ENCODE measurements around the gene RASAL1.
A peak's percentile ranks its signal among the peaks of the same experiment; 100 is the strongest.

The RASAL1 gene

DNA sequence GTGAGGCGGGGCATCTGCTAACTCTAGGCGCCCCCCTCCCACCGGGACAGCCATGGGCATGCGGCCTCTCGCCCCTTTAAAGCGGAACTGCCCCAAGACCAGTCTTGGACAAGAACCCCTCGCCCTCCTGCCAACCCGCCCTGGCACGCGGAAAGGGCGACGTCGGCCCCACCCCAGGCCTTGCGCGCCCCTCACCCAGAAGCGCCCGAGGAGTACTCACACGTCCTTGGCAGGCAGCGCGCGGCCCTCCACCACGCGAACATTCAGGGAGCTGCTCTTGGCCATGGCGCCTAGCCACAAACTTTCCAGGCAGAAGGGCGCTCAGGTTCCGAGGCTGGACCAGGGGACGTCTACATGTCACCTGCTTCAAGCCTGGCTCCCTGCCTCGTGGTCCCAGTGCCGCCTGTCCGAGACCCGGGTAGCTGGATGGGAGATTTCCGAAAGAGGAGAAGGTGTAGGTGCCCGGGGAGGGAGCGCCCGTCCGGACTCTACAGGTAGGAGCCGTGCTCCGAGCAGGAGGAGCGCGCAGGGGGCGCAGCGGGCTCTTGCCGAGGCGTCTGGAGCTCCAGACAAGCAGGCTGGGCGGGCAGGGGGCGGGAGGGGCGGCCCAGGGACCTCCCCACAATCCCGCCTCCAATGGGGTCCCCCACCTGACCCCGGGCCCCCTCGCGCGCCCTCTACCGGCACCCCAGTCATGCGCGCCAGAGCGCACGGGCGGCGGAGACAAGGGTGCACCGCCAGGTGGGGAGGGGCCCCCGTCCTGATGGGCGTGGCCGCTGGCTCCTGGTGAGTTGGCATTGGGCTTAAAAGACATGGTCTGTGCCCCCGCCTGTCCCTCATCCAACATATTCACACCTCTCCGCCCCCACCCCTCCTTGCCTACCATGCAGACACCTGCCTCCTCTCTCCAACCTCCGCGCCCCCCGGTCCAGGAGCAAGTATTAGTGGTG is at the start of gene RASAL1:
Gene RASAL1 (minus strand): TSS at position 584 of the 950 bp plus-strand sequence. CDS start 299 bp downstream, at position 285.
- DNase-seq, result no peak

DNA sequence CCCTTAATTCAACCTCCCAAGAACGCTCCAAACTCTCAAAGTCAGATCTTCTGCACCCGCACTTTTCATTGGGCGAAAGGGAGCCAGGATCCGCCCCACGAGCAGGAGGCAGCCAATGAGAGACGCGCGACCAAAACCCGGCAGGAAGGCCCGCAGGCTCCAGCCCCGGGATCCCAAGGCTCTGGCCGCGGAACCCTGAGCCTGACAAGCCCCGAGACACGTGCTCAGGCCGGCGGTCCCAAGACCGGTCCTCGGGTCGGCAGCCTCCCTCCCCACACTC is 49.3 kb upstream of the RASAL1 start:
- peak; percentile 13 for DNase-seq

DNA sequence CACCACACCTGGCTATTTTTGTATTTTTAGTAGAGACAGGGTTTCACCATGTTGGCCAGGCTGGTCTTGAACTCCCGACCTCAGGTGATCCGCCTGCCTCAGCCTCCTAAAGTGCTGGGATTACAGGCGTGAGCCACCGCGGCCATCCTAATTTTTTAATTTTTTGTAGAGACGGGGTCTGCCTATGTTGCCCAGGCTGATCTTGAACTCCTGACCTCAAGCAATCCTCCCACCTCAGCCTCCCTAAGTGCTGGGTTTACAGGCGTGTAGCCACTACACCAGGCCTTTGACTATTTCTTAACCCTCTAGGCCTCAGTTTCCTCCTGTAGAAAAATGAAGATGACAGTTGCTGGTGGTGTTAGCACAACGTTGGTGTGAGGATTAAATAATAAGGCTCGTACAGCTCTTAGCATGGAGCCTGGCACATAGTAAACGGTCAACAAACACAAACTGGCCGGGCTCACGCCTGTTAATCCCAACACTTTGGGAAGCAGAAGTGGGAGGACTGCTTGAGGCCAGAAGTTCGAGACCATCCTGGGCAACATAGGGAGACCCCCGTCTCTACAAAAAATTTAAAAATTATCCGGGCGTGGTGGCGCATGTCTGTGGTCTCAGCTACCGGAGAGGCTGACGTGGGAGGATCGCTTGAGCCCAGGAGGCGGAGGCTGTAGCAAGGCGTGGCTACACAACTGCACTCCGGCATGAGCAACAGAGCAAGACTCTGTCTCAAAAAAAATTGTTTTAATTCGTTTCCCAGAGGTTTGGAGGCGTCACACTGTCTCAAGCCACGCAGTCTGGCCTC is 48.7 kb upstream of the RASAL1 start:
- DNase-seq, result no peak

DNA sequence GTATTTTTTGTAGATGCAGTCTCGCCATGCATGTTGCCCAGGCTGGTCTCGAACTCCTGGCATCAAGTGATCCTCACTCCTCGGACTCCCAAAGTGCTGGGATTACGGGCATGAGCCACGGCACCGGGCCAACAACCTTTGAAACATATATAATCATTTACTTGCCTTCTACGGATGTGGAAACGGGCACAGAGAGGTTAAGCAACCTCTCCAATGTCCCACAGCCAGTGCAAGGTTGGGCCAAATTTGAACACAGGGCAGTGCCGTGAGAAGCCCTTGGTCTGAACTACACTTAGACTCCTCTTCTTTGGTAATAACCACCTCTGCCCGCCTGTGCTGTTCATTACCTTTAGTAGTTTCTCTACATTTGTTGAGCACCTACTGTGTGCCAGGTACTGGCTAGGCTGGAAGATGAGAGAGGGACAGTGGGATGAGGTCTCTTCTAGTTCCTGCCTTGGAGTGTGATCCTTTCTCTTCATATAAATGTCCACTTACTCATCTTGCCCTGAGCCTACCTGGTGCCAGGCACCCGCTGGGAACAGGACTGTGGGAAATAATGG is 47.5 kb upstream of the RASAL1 start:
- no peak for DNase-seq

DNA sequence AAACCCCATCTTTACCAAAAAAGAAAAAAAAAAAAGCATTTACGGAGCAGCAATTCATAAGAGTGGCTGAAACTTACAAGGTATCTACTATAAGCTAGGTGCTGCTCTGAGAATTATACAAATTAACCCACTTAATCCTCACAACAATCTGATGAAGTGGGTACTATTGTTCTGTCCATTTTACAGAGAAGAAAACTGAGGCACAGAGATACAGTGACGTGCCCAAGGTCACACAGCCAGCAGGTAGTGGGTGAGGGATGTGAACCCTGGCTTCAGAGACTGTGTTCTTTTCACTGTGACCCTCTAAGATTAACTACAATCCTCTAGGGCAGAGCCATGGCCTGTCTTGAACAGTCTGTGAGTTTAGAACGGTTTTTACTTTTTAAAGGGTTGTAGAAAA is 46.4 kb upstream of the RASAL1 start:
- DNase-seq, result no peak

GRCh38 chr12:113180333-113180732 is 44.8 kb upstream of the RASAL1 start:
- no peak for DNase-seq

DNA sequence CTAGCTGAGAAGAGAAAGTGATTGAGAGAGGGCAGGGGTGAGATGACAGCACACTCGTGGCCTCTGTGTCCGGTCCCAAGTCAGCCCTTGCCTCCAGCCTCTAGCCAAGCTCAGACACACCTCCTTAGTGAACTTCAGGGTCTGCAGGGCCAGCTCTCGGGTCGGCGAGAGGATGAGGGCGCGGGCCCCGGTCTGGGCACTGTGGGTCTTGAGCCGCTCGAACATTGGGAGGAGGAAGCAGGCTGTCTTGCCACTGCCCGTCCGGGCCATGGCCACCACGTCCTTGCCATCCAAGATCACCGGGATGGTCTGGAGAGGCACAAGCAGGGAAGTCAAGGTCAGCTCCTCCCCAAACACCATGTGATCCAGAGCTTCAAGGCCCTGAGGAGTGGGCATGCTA is 43.5 kb upstream of the RASAL1 start:
- no peak for DNase-seq

DNA sequence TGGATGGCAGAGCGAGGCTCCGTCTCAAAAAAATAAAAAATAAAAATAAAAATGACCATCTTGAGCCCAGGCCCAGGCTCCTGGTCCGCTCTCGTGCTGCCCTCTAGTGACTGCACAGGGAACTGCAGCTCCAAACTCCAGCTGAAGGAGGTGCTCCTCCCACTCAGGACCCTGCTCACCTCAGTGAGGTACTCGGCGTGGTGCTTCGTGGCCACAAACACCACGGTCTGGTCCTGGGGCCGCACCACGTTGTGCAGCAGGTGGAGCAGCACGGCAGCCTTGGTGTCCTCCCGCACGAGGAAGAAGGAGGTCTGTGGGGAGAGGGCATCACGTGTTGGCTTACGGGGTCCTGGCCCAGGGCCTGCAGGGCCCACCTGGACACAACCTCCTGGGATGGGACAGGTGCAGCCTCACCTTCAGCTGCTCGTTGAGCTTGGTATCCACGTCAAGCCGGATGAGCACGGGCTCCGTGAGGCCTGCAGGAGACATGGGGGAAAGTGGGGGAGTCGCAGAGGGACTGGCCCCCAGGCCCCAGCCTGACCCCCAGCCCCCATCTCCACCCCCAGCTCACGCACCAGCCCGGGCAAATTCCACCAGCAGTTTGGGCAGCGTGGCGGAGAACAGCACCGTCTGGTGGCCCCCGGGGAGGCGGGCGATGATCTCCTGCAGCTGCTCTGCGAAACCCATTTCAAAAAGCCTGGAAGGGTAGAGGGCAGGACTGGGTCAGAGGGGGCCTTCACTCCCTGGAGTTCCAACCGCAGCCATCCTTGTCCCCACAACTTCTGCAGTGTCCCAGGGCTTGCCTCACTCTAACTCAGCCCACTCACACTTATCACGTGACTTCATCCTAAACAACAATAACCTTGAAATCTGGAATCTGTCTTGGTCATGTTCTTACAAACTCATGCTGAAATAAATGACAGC is 39.2 kb upstream of the RASAL1 start:
- DNase-seq, result no peak

- no peak for DNase-seq
These were observed 37.6 kb upstream of the RASAL1 start for GRCh38 chr12:113173081-113173698.

- no peak for DNase-seq
These were observed 36.6 kb upstream of the RASAL1 start for GRCh38 chr12:113172185-113172584.

GRCh38 chr12:113171543-113171942 is 36.0 kb upstream of the RASAL1 start:
- DNase-seq, result no peak

DNA sequence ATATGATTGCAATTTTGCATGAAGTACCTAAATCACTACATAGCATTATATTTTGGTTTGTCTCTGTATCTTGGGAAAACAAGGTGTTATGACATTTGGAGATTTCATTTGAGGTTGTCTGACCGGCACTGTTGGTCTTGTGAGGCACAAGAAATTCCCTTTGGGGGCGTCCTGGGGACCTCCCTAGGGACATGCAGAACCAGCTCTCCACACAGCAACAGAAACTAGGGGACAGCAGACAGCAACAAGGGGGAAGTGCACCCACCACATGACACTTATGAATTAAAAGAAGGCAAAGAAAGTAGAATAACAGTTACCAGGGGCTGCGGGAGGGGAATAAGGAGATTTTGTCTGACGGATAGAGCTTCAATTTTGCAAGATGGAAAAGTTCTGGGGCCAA is 35.4 kb upstream of the RASAL1 start:
- no peak for DNase-seq

DNA sequence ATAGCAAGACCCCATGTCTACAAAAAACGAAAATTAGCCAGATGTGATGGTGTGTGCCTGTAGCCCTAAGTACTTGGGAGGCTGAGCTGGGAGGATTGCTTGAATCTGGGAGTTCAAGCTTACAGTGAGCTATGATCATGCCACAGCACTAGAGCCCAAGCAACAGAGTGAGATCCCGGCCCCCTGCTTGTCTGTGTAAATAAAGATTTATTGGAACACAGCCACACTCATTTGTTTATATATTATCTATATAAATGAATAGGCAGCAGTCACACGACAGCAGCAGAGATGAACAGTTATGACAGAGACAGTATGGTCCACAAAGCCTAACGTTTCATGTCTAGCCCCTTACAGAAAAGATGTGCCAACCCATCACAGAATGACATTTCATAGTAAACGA is 34.9 kb upstream of the RASAL1 start:
- no peak for DNase-seq

DNA sequence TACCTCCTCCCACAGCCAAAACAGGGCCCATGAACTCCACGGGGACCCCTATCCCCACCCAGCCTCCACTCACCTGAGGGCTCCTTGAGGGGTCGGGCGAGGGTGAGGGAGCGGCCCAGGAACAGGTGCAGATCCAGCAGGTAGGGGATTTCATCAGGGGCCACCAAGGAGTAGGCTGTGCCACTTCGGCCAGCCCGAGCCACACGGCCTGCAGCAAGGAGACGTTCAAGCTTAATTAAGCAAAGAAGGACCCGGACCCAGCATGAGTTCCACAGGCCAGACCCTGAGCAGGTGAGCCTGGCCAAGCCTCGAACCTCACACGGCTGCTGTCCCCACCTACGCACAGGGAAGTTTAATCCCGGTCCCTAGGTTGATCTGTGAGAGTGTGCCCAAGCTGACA is 34.1 kb upstream of the RASAL1 start:
- DNase-seq, result no peak

- no peak for DNase-seq
These were observed 32.3 kb upstream of the RASAL1 start for GRCh38 chr12:113167868-113168267.

- no peak for DNase-seq
These were observed 30.2 kb upstream of the RASAL1 start for GRCh38 chr12:113165521-113166450.

DNA sequence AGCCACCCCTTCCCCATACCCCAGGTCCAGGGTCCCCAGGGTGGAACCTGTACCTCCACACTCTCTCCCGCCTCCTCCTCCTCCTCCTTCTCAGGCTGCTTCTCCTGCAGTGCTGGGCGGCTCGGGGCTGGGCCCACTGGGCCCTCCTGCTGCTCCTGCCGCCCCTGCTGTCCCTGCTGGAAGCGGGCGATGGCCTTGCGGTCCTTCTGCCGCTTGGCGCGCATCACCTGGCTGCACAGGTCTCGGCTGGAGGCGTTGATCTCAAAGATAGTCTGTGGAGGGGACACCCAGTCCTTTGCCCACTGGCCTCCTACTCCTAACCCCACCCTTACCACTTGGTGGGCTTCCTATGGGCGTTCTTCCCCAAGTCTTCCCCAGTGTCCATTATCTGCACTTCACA is 28.5 kb upstream of the RASAL1 start:
- DNase-seq, result no peak

GRCh38 chr12:113163030-113163360 is 27.4 kb upstream of the RASAL1 start:
- no peak for DNase-seq

DNA sequence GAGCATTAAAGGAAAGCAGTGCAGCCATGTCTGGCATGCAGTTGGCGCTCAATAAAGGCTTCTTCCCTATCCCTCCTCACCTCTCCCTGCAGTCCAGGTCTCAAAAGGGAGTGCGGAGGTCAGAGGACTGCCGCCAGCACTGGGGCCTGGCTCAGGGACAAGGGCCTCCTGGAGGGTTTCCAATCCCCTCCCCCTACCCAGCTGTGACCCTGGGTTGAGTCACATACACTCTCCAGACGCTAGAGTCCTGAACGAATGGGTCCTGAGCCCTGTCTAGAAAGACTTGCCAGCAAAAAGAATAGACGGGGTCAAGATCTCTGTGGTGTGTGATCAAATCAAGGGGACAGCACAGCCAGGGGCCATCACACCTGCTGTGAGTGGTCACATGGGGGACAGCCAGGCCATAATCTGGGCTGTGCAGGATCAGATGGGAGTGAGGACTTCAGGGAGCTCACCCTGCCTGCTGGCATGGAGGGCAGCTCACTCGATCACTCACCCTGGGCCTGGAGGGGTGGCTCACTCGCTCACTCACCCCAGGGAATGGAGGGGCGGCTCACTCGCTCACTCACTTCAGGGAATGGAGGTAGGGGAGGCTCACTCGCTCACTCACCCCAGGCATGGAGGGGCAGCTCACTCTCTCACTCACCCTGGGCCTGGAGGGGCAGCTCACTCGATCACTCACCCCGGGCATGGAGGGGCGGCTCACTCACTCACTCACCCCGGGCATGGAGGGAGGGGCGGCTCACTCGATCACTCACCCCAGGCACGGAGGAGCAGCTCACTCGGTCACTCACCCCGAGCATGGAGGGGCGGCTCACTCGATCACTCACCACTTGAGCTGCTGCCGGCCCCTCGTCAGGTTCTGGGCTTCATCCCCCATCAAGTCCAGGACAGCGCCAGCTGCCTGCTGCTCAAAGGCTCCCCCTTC is 26.8 kb upstream of the RASAL1 start:
- no peak for DNase-seq

DNA sequence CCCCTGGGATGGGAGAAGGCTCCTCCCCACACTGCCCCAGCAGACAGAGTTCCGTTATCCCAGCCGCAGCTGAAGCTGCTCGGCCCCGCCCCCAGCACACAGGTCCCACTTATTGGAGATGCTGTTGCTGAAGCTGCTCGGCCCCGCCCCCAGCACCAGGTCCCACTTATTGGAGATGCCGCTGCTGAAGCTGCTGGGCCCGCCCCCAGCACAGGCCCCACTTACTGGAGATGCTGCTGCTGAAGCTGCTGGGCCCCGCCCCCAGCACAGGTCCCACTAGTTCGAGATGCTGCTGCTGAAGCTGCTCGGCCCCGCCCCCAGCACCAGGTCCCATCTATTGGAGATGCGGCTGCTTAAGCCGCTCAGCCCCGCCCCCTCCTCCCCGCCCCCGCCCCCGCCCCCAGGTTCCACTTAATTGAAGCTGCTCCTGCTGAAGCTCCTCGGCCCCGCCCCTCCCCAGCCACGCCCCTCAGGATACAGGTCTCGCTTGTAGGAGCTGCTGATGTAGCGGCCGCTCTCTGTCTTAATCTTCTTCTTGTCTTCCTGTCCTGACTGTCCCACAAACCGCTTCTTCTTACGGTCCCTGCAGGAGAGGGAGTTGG is 26.0 kb upstream of the RASAL1 start:
- DNase-seq, result no peak

Measured in NCI-H2081 treated with DMSO at 0.1 percent for 48 hours (cell line).